ENCODE data around the gene PCDHGC5. TPM values are rescaled to one million over a fixed set of nuclear protein-coding genes. Genes with fewer than 3 reads are reported as not detected.
A peak's percentile ranks its signal among the peaks of the same experiment; 100 is the strongest.

PCDHGC5 gene
- total RNA-seq, 1 donor = 3.6 TPM

- no peaks in the 10 kb centered on the region for H3K27me3 ChIP-seq (ENCODE audit: insufficient read depth, low read length)
- no peak for TF ChIP-seq CTCF (IDR thresholded peaks at IDR 0.05; ENCODE audit: extremely low read depth, low read depth, low read length)
- peak overlapping the region; percentile 87 for H3K27ac ChIP-seq (ENCODE audit: low read depth, low read length)
- H2AFZ ChIP-seq (ENCODE audit: low read length) = no peak overlapping the region
- H3K79me2 ChIP-seq (ENCODE audit: insufficient read depth, low read length) = peaks cover 15% of the 10 kb centered on the region
- H3K4me1 ChIP-seq (ENCODE audit: insufficient read depth, low read length) = peaks cover 38% of the 10 kb centered on the region
- no peaks in the 10 kb centered on the region for H4K20me1 ChIP-seq (ENCODE audit: insufficient read depth, low read length)
- H3K4me2 ChIP-seq (ENCODE audit: insufficient read depth, low read length) = peak overlapping the region; percentile 85
- peaks cover 36% of the 10 kb centered on the region for H3K36me3 ChIP-seq (ENCODE audit: insufficient read depth, low read length)
- H3K4me3 ChIP-seq (ENCODE audit: insufficient read depth, low read length) = peak overlapping the region; percentile 62
- no peaks in the 10 kb centered on the region for H3K9me3 ChIP-seq (ENCODE audit: low read depth, low read length)
- DNase-seq (ENCODE audit: insufficient read length, low spot score, missing footprints) = peak; percentile 96
These were observed 18.7 kb downstream of the PCDHGC5 start for GRCh38 chr5:141507387-141508091.

GRCh38 chr5:141508440-141508797, 19.5 kb downstream of the PCDHGC5 start:
- H3K4me2 ChIP-seq (ENCODE audit: insufficient read depth, low read length) = peak overlapping the region; percentile 85
- peaks cover 15% of the 10 kb centered on the region for H3K79me2 ChIP-seq (ENCODE audit: insufficient read depth, low read length)
- H3K4me1 ChIP-seq (ENCODE audit: insufficient read depth, low read length) = peaks cover 46% of the 10 kb centered on the region
- no peak for TF ChIP-seq CTCF (IDR thresholded peaks at IDR 0.05; ENCODE audit: extremely low read depth, low read depth, low read length)
- peak overlapping the region; percentile 87 for H3K27ac ChIP-seq (ENCODE audit: low read depth, low read length)
- no peaks in the 10 kb centered on the region for H3K27me3 ChIP-seq (ENCODE audit: insufficient read depth, low read length)
- no peaks in the 10 kb centered on the region for H3K9me3 ChIP-seq (ENCODE audit: low read depth, low read length)
- H3K36me3 ChIP-seq (ENCODE audit: insufficient read depth, low read length) = peaks cover 36% of the 10 kb centered on the region
- peak; percentile 68 for DNase-seq (ENCODE audit: insufficient read length, low spot score, missing footprints)
- peak overlapping the region; percentile 62 for H3K4me3 ChIP-seq (ENCODE audit: insufficient read depth, low read length)
- H4K20me1 ChIP-seq (ENCODE audit: insufficient read depth, low read length) = no peaks in the 10 kb centered on the region
- no peak overlapping the region for H2AFZ ChIP-seq (ENCODE audit: low read length)

GRCh38 chr5:141508798-141509611, 20.1 kb downstream of the PCDHGC5 start:
- Histone ChIP-seq H2AFZ (ENCODE audit: low read length) (no peak overlapping the region), H3K4me1 (ENCODE audit: insufficient read depth, low read length) (peaks cover 52% of the 10 kb centered on the region), H3K27ac (ENCODE audit: low read depth, low read length) (peak overlapping the region; percentile 87), H3K4me2 (ENCODE audit: insufficient read depth, low read length) (peak overlapping the region; percentile 85), H3K4me3 (ENCODE audit: insufficient read depth, low read length) (peak overlapping the region; percentile 62), H3K27me3 (ENCODE audit: insufficient read depth, low read length) (no peaks in the 10 kb centered on the region), H4K20me1 (ENCODE audit: insufficient read depth, low read length) (no peaks in the 10 kb centered on the region), H3K36me3 (ENCODE audit: insufficient read depth, low read length) (peaks cover 33% of the 10 kb centered on the region), H3K9me3 (ENCODE audit: low read depth, low read length) (no peaks in the 10 kb centered on the region), H3K79me2 (ENCODE audit: insufficient read depth, low read length) (peaks cover 15% of the 10 kb centered on the region)
- no peak for TF ChIP-seq CTCF (IDR thresholded peaks at IDR 0.05; ENCODE audit: extremely low read depth, low read depth, low read length)
- peak; percentile 99 for DNase-seq (ENCODE audit: insufficient read length, low spot score, missing footprints)

- Histone ChIP-seq H3K9me3 (ENCODE audit: low read depth, low read length) (no peaks in the 10 kb centered on the region), H3K4me1 (ENCODE audit: insufficient read depth, low read length) (peaks cover 63% of the 10 kb centered on the region), H3K27me3 (ENCODE audit: insufficient read depth, low read length) (no peaks in the 10 kb centered on the region), H4K20me1 (ENCODE audit: insufficient read depth, low read length) (no peaks in the 10 kb centered on the region), H3K4me3 (ENCODE audit: insufficient read depth, low read length) (no peak overlapping the region), H2AFZ (ENCODE audit: low read length) (no peak overlapping the region), H3K79me2 (ENCODE audit: insufficient read depth, low read length) (peaks cover 11% of the 10 kb centered on the region), H3K36me3 (ENCODE audit: insufficient read depth, low read length) (peaks cover 32% of the 10 kb centered on the region), H3K4me2 (ENCODE audit: insufficient read depth, low read length) (no peak overlapping the region), H3K27ac (ENCODE audit: low read depth, low read length) (peak overlapping the region; percentile 87)
- TF ChIP-seq CTCF (IDR thresholded peaks at IDR 0.05; ENCODE audit: extremely low read depth, low read depth, low read length) = no peak
- no peak for DNase-seq (ENCODE audit: insufficient read length, low spot score, missing footprints)
These were observed 21.3 kb downstream of the PCDHGC5 start for GRCh38 chr5:141510160-141510559.
